ENCODE measurements around the gene KCTD19. TPM values are rescaled to one million over a fixed set of nuclear protein-coding genes. Genes with fewer than 3 reads are reported as not detected.
A peak's percentile ranks its signal among the peaks of the same experiment; 100 is the strongest.

Gene KCTD19
- total RNA-seq, 1 experiment from 2014 or later, result 1.1 TPM

DNA sequence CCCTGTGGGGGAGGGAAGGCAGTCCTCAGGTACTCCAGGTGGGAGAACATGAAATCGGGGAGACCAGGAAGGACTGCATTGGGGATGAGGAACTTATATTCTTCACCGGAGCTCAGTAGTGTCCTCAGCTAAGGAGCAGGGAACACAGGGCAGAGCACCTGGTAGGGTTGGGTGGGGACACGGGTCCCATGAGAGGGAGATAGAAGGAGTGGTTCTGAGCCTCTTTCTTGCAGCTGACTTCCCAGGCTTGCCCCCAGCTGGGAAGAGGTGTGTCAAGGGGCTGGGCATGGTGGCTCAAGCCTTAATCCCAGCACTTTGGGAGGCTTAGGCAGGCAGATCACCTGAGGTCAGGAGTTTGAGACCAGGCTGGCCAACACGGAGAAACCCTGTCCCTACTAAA lies 81.4 kb downstream of the KCTD19 start (continued):
- TF ChIP-seq, protein P1, sequence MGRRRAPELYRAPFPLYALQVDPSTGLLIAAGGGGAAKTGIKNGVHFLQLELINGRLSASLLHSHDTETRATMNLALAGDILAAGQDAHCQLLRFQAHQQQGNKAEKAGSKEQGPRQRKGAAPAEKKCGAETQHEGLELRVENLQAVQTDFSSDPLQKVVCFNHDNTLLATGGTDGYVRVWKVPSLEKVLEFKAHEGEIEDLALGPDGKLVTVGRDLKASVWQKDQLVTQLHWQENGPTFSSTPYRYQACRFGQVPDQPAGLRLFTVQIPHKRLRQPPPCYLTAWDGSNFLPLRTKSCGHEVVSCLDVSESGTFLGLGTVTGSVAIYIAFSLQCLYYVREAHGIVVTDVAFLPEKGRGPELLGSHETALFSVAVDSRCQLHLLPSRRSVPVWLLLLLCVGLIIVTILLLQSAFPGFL (CRISPR knock-in tag; IDR thresholded peaks at IDR 0.05; ENCODE audit: borderline replicate concordance), result no peak
- TF ChIP-seq ELF4 (CRISPR knock-in tag; IDR thresholded peaks at IDR 0.05; ENCODE audit: low read depth) (no peak), JAZF1 (CRISPR knock-in tag; IDR thresholded peaks at IDR 0.05) (no peak), PRRX2 (CRISPR knock-in tag; IDR thresholded peaks at IDR 0.05) (no peak), NFATC4 (CRISPR knock-in tag; IDR thresholded peaks at IDR 0.05) (no peak)
- TF ChIP-seq, protein P2, sequence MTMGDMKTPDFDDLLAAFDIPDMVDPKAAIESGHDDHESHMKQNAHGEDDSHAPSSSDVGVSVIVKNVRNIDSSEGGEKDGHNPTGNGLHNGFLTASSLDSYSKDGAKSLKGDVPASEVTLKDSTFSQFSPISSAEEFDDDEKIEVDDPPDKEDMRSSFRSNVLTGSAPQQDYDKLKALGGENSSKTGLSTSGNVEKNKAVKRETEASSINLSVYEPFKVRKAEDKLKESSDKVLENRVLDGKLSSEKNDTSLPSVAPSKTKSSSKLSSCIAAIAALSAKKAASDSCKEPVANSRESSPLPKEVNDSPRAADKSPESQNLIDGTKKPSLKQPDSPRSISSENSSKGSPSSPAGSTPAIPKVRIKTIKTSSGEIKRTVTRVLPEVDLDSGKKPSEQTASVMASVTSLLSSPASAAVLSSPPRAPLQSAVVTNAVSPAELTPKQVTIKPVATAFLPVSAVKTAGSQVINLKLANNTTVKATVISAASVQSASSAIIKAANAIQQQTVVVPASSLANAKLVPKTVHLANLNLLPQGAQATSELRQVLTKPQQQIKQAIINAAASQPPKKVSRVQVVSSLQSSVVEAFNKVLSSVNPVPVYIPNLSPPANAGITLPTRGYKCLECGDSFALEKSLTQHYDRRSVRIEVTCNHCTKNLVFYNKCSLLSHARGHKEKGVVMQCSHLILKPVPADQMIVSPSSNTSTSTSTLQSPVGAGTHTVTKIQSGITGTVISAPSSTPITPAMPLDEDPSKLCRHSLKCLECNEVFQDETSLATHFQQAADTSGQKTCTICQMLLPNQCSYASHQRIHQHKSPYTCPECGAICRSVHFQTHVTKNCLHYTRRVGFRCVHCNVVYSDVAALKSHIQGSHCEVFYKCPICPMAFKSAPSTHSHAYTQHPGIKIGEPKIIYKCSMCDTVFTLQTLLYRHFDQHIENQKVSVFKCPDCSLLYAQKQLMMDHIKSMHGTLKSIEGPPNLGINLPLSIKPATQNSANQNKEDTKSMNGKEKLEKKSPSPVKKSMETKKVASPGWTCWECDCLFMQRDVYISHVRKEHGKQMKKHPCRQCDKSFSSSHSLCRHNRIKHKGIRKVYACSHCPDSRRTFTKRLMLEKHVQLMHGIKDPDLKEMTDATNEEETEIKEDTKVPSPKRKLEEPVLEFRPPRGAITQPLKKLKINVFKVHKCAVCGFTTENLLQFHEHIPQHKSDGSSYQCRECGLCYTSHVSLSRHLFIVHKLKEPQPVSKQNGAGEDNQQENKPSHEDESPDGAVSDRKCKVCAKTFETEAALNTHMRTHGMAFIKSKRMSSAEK (CRISPR knock-in tag; IDR thresholded peaks at IDR 0.05; ENCODE audit: borderline replicate concordance), result no peak
- TF ChIP-seq, protein P3, sequence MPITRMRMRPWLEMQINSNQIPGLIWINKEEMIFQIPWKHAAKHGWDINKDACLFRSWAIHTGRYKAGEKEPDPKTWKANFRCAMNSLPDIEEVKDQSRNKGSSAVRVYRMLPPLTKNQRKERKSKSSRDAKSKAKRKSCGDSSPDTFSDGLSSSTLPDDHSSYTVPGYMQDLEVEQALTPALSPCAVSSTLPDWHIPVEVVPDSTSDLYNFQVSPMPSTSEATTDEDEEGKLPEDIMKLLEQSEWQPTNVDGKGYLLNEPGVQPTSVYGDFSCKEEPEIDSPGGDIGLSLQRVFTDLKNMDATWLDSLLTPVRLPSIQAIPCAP (CRISPR knock-in tag; IDR thresholded peaks at IDR 0.05), result no peak
- TF ChIP-seq, protein P4, sequence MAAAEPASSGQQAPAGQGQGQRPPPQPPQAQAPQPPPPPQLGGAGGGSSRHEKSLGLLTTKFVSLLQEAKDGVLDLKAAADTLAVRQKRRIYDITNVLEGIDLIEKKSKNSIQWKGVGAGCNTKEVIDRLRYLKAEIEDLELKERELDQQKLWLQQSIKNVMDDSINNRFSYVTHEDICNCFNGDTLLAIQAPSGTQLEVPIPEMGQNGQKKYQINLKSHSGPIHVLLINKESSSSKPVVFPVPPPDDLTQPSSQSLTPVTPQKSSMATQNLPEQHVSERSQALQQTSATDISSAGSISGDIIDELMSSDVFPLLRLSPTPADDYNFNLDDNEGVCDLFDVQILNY (CRISPR knock-in tag; IDR thresholded peaks at IDR 0.05), result no peak

DNA sequence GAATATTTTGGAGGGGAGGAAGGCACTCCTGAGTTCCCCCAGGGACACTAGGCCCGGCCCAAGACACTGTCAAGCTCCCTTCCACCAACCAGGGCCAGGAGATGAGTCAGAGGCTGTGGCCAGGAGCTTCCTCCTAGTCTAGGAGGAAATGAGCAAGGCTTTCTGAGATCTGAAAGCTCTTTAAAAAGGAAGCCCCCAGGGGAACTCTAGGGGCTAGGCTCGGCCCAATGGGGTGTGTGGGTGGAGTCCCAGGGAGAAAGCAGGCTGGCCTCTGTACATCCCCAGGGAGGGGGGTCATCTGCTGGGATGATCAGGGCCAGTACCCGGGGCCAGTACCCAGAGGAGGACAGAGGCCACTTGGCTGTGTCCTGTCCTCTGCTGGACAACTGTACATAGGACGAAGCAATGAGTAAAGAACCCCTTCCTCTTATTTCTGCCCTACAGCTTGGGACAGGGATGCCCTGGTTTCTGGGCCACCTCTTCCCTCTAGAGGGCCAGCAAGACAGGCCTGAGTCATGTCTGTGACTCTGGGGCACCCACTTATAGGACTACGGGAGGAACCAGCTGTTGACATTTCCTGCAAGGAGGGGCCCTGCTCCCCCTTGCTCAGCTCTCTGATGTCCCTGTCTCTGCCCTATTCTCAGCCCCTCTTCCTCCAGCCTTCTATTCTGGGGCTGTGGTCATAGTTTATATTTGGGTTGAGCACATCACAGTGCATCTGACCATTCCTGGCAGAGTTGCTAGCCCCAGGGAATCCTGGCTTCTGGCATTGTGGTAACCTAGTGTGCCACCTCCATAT lies 82.0 kb downstream of the KCTD19 start:
- CTCF ChIA-PET, result interaction anchor here (1.0 to 4.8 kb wide), 4 partner anchors 8 to 46 kb away, joined by 3 to 55 read pairs (median 40); partner anchors contain the start of genes ELMO3 and TMEM208
- H3K27ac Mint-ChIP-seq, result peak overlapping the region; percentile 82
- H3K9me3 Mint-ChIP-seq, result no peaks in the 10 kb centered on the region
- no peak for ATAC-seq
- peaks cover 36% of the 10 kb centered on the region for H3K4me1 Mint-ChIP-seq
- POLR2A ChIA-PET, result no interaction called here
- no peaks in the 10 kb centered on the region for H3K36me3 Mint-ChIP-seq
- peak overlapping the region; percentile 89 for H3K4me3 Mint-ChIP-seq
- DNase-seq (ENCODE audit: low spot score), result no peak
- H3K27me3 Mint-ChIP-seq (ENCODE audit: low read depth), result peaks cover 19% of the 10 kb centered on the region
- TF ChIP-seq RORB (CRISPR knock-in tag; IDR thresholded peaks at IDR 0.05) (no peak), OVOL2 (CRISPR knock-in tag; IDR thresholded peaks at IDR 0.05; ENCODE audit: borderline replicate concordance) (no peak), RELA (CRISPR knock-in tag; IDR thresholded peaks at IDR 0.05; ENCODE audit: borderline replicate concordance) (no peak), ATF1 (CRISPR knock-in tag; IDR thresholded peaks at IDR 0.05) (no peak), HMGA2 (CRISPR knock-in tag; IDR thresholded peaks at IDR 0.05) (no peak)
- TF ChIP-seq, protein P5, sequence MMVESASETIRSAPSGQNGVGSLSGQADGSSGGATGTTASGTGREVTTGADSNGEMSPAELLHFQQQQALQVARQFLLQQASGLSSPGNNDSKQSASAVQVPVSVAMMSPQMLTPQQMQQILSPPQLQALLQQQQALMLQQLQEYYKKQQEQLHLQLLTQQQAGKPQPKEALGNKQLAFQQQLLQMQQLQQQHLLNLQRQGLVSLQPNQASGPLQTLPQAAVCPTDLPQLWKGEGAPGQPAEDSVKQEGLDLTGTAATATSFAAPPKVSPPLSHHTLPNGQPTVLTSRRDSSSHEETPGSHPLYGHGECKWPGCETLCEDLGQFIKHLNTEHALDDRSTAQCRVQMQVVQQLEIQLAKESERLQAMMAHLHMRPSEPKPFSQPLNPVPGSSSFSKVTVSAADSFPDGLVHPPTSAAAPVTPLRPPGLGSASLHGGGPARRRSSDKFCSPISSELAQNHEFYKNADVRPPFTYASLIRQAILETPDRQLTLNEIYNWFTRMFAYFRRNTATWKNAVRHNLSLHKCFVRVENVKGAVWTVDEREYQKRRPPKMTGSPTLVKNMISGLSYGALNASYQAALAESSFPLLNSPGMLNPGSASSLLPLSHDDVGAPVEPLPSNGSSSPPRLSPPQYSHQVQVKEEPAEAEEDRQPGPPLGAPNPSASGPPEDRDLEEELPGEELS (CRISPR knock-in tag; IDR thresholded peaks at IDR 0.05), result no peak
- TF ChIP-seq, protein P2 (CRISPR knock-in tag; IDR thresholded peaks at IDR 0.05; ENCODE audit: borderline replicate concordance), result no peak
- TF ChIP-seq, protein P6, sequence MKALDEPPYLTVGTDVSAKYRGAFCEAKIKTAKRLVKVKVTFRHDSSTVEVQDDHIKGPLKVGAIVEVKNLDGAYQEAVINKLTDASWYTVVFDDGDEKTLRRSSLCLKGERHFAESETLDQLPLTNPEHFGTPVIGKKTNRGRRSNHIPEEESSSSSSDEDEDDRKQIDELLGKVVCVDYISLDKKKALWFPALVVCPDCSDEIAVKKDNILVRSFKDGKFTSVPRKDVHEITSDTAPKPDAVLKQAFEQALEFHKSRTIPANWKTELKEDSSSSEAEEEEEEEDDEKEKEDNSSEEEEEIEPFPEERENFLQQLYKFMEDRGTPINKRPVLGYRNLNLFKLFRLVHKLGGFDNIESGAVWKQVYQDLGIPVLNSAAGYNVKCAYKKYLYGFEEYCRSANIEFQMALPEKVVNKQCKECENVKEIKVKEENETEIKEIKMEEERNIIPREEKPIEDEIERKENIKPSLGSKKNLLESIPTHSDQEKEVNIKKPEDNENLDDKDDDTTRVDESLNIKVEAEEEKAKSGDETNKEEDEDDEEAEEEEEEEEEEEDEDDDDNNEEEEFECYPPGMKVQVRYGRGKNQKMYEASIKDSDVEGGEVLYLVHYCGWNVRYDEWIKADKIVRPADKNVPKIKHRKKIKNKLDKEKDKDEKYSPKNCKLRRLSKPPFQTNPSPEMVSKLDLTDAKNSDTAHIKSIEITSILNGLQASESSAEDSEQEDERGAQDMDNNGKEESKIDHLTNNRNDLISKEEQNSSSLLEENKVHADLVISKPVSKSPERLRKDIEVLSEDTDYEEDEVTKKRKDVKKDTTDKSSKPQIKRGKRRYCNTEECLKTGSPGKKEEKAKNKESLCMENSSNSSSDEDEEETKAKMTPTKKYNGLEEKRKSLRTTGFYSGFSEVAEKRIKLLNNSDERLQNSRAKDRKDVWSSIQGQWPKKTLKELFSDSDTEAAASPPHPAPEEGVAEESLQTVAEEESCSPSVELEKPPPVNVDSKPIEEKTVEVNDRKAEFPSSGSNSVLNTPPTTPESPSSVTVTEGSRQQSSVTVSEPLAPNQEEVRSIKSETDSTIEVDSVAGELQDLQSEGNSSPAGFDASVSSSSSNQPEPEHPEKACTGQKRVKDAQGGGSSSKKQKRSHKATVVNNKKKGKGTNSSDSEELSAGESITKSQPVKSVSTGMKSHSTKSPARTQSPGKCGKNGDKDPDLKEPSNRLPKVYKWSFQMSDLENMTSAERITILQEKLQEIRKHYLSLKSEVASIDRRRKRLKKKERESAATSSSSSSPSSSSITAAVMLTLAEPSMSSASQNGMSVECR (CRISPR knock-in tag; IDR thresholded peaks at IDR 0.05; ENCODE audit: borderline replicate concordance), result no peak
- TF ChIP-seq, protein P7, sequence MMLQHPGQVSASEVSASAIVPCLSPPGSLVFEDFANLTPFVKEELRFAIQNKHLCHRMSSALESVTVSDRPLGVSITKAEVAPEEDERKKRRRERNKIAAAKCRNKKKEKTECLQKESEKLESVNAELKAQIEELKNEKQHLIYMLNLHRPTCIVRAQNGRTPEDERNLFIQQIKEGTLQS (CRISPR knock-in tag; conservative IDR thresholded peaks at IDR 0.05), result no peak

Data from WTC11 (cell line).